GM12865 (cell line): ENCODE data around the gene SKIC2.

Experiments used
- DNase-seq: peaks from one replicate; pipeline ENCODE4 v3.0.0; 2010; ENCODE audit warnings: low read depth
- H3K4me3 ChIP-seq: 2 replicates; pipeline ENCODE4 v1.5.1; 2011; ENCODE audit warnings: mild to moderate bottlenecking, low read depth, low read length, control low read depth
- TF ChIP-seq, protein P1 (sequence below): IDR thresholded peaks from 2 replicates; pipeline ENCODE4 v1.5.1; 2011; ENCODE audit warnings: low read length, control low read depth, low read depth, inconsistent platforms; ENCODE audit not compliant: insufficient read depth; ENCODE audit errors: missing control alignments

SKIC2 gene

DNA sequence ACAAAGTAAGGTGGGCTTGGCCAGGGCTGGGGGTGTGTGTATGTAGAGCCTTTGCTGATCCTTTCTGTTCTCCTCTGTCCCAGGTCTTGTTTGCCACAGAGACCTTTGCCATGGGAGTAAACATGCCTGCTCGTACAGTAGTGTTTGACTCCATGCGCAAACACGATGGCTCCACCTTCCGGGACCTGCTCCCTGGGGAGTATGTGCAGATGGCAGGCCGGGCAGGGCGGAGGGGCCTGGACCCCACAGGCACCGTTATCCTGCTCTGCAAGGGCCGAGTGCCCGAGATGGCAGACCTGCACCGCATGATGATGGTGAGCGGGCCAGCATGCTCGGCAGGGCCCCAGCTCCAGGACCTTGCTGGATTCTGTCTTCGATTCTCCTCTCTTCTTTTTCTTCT is 6.7 kb downstream of the SKIC2 start:
- no peak overlapping the region for H3K4me3 ChIP-seq
- TF ChIP-seq, protein P1, sequence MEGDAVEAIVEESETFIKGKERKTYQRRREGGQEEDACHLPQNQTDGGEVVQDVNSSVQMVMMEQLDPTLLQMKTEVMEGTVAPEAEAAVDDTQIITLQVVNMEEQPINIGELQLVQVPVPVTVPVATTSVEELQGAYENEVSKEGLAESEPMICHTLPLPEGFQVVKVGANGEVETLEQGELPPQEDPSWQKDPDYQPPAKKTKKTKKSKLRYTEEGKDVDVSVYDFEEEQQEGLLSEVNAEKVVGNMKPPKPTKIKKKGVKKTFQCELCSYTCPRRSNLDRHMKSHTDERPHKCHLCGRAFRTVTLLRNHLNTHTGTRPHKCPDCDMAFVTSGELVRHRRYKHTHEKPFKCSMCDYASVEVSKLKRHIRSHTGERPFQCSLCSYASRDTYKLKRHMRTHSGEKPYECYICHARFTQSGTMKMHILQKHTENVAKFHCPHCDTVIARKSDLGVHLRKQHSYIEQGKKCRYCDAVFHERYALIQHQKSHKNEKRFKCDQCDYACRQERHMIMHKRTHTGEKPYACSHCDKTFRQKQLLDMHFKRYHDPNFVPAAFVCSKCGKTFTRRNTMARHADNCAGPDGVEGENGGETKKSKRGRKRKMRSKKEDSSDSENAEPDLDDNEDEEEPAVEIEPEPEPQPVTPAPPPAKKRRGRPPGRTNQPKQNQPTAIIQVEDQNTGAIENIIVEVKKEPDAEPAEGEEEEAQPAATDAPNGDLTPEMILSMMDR, result no peak
- DNase-seq, result no peak

DNA sequence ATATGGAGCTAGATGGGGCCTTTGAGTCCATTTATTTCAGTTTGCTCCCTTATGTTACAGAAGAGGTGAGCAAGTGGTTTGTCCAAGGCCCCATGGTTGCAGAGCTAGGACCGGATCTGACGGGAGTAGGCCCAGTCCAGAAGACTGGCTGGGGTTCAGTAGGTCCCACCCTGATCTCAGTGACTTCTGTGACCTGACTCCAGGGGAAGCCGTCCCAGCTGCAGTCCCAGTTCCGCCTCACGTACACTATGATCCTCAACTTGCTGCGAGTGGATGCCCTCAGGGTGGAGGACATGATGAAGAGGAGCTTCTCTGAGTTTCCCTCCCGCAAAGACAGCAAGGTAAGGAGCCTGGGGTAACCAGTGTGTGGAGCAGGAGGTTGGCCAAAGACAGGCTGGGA is 7.5 kb downstream of the SKIC2 start:
- TF ChIP-seq, protein P1, result no peak
- no peak for DNase-seq
- no peak overlapping the region for H3K4me3 ChIP-seq

DNA sequence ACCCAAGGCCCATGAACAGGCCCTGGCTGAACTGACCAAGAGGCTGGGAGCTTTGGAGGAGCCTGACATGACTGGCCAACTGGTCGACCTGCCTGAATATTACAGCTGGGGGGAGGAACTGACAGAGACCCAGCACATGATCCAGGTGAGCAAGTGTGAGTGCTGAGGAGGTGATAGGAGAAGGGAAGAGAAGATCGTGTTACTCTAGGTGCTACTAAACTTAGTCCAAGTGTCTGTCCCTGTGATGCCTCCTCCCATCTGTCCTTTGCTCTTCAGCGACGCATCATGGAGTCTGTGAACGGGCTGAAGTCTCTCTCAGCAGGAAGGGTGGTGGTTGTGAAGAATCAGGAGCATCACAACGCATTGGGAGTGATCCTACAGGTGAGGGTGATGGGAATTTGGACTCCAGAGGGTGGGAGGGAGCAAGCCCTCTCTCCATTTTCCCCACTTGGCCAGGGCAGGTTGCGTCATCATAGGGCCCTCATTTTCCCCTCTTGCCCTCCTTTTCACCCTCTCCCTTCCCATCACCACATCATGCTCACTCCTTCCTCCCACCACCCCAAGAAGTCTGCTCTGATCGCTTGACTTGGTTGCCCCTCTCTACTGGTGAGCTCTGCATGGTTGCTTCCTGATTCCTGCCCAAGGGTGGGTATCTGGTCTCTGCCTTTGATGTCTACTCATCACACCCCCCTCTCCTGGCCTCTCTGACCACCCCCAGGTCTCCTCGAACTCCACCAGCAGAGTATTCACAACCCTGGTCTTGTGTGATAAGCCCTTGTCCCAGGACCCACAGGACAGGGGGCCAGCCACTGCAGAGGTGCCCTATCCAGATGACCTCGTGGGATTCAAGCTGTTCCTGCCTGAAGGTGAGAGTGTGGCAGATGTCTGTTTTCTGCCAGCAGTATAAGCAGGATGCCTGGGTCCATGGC is 8.3 kb downstream of the SKIC2 start:
- TF ChIP-seq, protein P1, result no peak
- no peak for DNase-seq
- no peak overlapping the region for H3K4me3 ChIP-seq

DNA sequence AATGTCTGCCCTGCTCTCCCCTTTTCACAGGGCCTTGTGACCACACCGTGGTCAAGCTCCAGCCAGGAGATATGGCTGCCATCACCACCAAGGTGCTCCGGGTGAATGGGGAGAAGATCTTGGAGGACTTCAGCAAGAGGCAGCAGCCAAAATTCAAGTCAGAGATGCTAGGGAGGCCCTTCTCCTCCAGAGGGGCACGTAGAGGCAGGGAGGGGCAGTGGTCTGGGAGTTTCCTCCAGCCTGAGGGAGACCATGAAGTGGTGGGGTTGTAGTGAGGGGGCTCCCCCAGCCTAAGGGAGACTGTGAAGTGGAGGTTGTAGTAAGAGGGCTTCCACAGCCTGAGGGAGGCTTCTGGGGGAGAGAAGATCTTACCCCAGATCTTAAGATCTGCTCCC is 8.9 kb downstream of the SKIC2 start:
- no peak overlapping the region for H3K4me3 ChIP-seq
- no peak for DNase-seq
- TF ChIP-seq, protein P1, result no peak

DNA sequence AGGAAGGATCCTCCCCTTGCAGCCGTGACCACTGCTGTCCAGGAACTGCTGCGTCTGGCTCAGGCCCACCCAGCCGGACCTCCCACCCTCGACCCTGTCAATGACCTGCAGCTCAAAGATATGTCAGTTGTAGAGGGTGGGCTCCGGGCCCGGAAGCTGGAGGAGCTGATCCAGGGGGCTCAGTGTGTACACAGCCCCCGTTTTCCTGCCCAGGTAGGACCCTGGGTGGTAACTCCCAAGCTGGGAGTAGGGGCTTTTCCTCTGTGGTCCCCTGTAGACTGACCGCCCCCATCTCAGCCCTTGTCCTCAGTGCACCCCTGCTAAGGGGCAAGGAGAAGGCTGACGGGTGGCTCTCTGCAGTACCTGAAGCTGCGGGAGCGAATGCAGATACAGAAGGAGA is 9.4 kb downstream of the SKIC2 start:
- no peak for DNase-seq
- TF ChIP-seq, protein P1, result no peak
- no peak overlapping the region for H3K4me3 ChIP-seq

DNA sequence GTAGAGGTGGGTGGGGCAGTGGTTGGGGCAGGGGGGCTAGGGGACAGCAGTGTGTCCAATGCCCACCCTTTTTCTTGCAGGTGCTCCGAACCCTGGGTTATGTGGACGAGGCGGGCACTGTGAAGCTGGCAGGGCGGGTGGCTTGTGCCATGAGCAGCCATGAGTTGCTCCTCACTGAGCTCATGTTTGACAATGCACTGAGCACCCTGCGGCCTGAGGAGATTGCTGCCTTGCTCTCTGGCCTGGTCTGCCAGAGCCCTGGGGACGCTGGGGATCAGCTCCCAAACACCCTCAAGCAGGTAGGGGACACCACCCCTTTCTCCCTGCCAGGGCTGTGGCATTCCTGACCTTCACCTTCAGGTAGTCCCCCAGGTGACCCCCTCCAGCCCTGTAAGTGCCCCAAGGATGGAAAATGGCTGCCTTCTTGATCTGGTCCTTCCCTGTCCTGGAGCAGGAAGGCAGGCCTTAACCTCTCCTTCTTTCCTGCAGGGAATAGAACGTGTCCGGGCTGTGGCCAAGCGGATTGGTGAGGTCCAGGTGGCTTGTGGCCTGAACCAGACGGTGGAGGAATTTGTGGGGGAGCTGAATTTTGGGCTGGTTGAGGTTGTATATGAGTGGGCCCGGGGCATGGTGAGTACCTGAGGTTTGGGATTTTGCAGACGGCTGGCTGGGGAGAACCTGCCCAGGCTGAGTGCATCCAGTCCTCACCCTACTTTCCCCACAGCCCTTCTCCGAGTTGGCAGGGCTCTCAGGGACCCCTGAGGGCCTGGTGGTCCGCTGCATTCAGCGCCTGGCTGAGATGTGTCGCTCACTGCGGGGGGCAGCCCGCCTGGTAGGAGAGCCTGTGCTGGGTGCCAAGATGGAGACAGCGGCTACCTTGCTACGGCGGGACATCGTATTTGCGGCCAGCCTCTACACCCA is 10.1 kb downstream of the SKIC2 start:
- H3K4me3 ChIP-seq, result no peak overlapping the region
- DNase-seq, result no peak
- TF ChIP-seq, protein P1, result no peak
